ES-I3 (cell line): ENCODE results near the gene HYAL1.

ENCODE experiments used
- H3K36me3 ChIP-seq: 2 replicates; pipeline ENCODE4 v1.6.1; 2013; ENCODE audit warnings: mild to moderate bottlenecking, low read length, control low read depth, moderate library complexity; ENCODE audit not compliant: insufficient read depth
- H3K4me1 ChIP-seq: 2 replicates; pipeline ENCODE4 v1.6.1; 2013; ENCODE audit warnings: mild to moderate bottlenecking, control low read depth, low read length; ENCODE audit not compliant: insufficient read depth
- H3K9ac ChIP-seq: 2 replicates; pipeline ENCODE4 v1.6.1; 2013; ENCODE audit warnings: low read depth, mild to moderate bottlenecking, low read length, moderate library complexity
- H3K9me3 ChIP-seq: 2 replicates; pipeline ENCODE4 v1.6.1; 2013; ENCODE audit warnings: mild to moderate bottlenecking, low read length, moderate library complexity; ENCODE audit not compliant: control insufficient read depth, insufficient read depth

Gene HYAL1

GRCh38 chr3:50254577-50255250, 48.7 kb downstream of the HYAL1 start:
- peaks cover 3% of the 10 kb centered on the region for H3K36me3 ChIP-seq
- H3K9ac ChIP-seq = no peak overlapping the region

GRCh38 chr3:50251220-50251619, 52.2 kb downstream of the HYAL1 start:
- Histone ChIP-seq H3K9ac (no peak overlapping the region), H3K4me1 (peaks cover 16% of the 10 kb centered on the region), H3K9me3 (no peaks in the 10 kb centered on the region), H3K36me3 (no peaks in the 10 kb centered on the region; the same call in 1 of the 2 replicates)

More at GRCh38 chr3:50254577-50255250, 48.7 kb downstream of the HYAL1 start:
- Histone ChIP-seq H3K9me3 (no peaks in the 10 kb centered on the region), H3K4me1 (0 out of 2 replicates have a peak, but pooled peaks cover 5% of the 10 kb centered on the region)

- H3K4me1 ChIP-seq = peaks cover 20% of the 10 kb centered on the region
- H3K9ac ChIP-seq = no peak overlapping the region
- no peaks in the 10 kb centered on the region for H3K9me3 ChIP-seq
- no peaks in the 10 kb centered on the region; the same call in 1 of the 2 replicates for H3K36me3 ChIP-seq
Observed at GRCh38 chr3:50250514-50250913, 52.9 kb downstream of the HYAL1 start.
